ENCODE measurements around the gene COG3.

- TF ChIP-seq EZH2 (IDR thresholded peaks at IDR 0.05; ENCODE audit: low read length, missing control alignments) (no peak), CTCF (conservative IDR thresholded peaks at IDR 0.05 in 1 of 2, IDR thresholded peaks at IDR 0.05 in 1 of 2; ENCODE audit: low read depth in 1 of 2, low read length in 2 of 2) (no peak)
Measured at GRCh38 chr13:45432737-45433380, 31.9 kb upstream of the COG3 start.

All from fibroblast of lung (primary cell).